GM20000 (cell line): ENCODE measurements around the gene MCF2L2.
"Not testable (repeated sequence)": the region's sequence is repeated elsewhere in the genome, so short reads cannot be mapped to it uniquely, and the experiment has no call there.

ENCODE experiments used
- DNase-seq: peaks from one replicate; pipeline ENCODE4 v3.0.0; 2012; ENCODE audit warnings: low spot score
- CTCF ChIP-seq: IDR thresholded peaks from 2 replicates; pipeline ENCODE4 v1.5.1; 2012; ENCODE audit warnings: mild to moderate bottlenecking, control low read depth; ENCODE audit errors: extremely low read depth, missing control alignments

Gene MCF2L2

GRCh38 chr3:183442994-183443393 lies 14.6 kb upstream of the MCF2L2 start:
- no peak for DNase-seq
- no peak for TF ChIP-seq CTCF

- DNase-seq = not testable (repeated sequence)
Measured at GRCh38 chr3:183440521-183440920, 12.1 kb upstream of the MCF2L2 start.

GRCh38 chr3:183439515-183439914 lies 11.1 kb upstream of the MCF2L2 start:
- TF ChIP-seq CTCF = no peak
- no peak for DNase-seq

- no peak for DNase-seq
Measured at GRCh38 chr3:183438735-183439134, 10.3 kb upstream of the MCF2L2 start.

GRCh38 chr3:183437666-183438564 lies 9.5 kb upstream of the MCF2L2 start:
- no peak for TF ChIP-seq CTCF
- DNase-seq = no peak

More at GRCh38 chr3:183438735-183439134, 10.3 kb upstream of the MCF2L2 start:
- no peak for TF ChIP-seq CTCF

- no peak for DNase-seq
- TF ChIP-seq CTCF = no peak
Measured at GRCh38 chr3:183437061-183437460, 8.6 kb upstream of the MCF2L2 start.

- peak; percentile 70 for DNase-seq
- TF ChIP-seq CTCF = no peak
Measured at GRCh38 chr3:183435661-183436060, 7.2 kb upstream of the MCF2L2 start.

GRCh38 chr3:183434992-183435391 lies 6.6 kb upstream of the MCF2L2 start:
- no peak for TF ChIP-seq CTCF
- DNase-seq = no peak
